ENCODE measurements around the gene CSPG5. TPM values are rescaled to one million over a fixed set of nuclear protein-coding genes. Genes with fewer than 3 reads are reported as not detected.

CSPG5 gene
- total RNA-seq, 4 donors from 2014 or later = 1.3 to 1.7 TPM; not detected in 2

DNA sequence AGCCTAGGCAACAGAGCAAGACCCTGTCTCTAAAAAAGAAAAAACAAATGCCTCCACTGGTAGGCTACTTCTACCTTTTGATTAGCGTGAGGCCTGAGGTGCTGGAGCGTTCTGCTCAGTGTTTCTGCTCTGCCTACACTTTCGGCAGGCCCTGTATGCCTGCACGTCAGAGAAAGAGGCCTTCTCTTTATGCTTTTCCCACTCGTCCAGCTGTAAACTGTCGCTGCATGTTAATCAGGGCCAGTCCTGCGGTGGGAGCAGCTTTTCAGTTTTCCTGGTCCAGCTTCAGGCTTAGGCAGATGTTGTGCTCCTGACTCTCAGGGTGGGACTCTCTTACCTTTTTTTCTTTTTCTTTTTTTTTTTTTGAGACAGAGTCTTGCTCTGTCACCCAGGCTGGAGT is 25.3 kb downstream of the CSPG5 start:
- no peak for DNase-seq
- TF ChIP-seq, protein P1, sequence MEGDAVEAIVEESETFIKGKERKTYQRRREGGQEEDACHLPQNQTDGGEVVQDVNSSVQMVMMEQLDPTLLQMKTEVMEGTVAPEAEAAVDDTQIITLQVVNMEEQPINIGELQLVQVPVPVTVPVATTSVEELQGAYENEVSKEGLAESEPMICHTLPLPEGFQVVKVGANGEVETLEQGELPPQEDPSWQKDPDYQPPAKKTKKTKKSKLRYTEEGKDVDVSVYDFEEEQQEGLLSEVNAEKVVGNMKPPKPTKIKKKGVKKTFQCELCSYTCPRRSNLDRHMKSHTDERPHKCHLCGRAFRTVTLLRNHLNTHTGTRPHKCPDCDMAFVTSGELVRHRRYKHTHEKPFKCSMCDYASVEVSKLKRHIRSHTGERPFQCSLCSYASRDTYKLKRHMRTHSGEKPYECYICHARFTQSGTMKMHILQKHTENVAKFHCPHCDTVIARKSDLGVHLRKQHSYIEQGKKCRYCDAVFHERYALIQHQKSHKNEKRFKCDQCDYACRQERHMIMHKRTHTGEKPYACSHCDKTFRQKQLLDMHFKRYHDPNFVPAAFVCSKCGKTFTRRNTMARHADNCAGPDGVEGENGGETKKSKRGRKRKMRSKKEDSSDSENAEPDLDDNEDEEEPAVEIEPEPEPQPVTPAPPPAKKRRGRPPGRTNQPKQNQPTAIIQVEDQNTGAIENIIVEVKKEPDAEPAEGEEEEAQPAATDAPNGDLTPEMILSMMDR (IDR thresholded peaks at IDR 0.05) = no peak
- TF ChIP-seq POLR2A (IDR thresholded peaks at IDR 0.05) = no peak
- H3K27ac ChIP-seq = no peak overlapping the region
- H3K27me3 ChIP-seq = no peaks in the 10 kb centered on the region
- no peaks in the 10 kb centered on the region for H3K4me1 ChIP-seq
- no peak overlapping the region for H3K4me3 ChIP-seq
- H3K9me3 ChIP-seq = no peaks in the 10 kb centered on the region
- H3K36me3 ChIP-seq = no peaks in the 10 kb centered on the region

DNA sequence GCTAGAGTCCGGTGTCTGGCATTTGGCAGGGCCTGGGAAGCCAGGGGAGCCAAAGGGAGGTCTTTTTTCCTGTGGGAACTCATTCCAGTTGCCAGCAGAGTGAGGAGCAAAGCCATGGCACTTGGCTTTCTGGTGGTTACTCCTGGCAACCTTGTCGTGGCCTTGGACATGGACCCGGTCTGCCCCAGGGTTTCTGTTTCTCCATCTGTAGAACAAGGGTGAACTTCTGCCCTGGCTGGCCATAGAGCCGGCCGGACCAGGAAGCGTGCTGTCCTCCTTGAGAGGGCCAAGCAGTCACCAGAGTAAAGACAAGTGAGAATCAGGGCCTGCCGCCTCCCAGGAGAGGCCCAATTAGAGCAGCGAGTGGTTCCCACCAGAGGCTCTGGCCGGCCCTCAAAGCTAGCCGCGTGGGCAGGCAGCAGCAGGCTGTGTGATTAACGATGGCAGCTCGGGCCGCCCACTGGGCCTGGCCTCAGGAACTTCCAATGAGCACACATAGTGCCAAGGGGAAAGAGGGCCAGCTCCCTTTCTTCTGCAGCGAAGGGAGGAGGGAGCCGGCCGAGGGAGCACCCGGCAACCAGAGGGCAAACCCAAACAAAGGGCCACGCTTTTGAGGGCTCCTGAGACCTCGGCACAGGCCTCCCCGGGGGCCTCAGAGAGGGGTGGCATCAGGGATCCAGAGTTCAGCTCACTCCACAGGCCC is 36.0 kb downstream of the CSPG5 start:
- no peaks in the 10 kb centered on the region for H3K27me3 ChIP-seq
- H3K36me3 ChIP-seq = no peaks in the 10 kb centered on the region
- H3K9me3 ChIP-seq = no peaks in the 10 kb centered on the region
- no peak for DNase-seq
- H3K4me1 ChIP-seq = no peaks in the 10 kb centered on the region
- H3K4me3 ChIP-seq = no peak overlapping the region
- TF ChIP-seq, protein P1 (IDR thresholded peaks at IDR 0.05) = no peak
- TF ChIP-seq POLR2A (IDR thresholded peaks at IDR 0.05) = no peak
- no peak overlapping the region for H3K27ac ChIP-seq

DNA sequence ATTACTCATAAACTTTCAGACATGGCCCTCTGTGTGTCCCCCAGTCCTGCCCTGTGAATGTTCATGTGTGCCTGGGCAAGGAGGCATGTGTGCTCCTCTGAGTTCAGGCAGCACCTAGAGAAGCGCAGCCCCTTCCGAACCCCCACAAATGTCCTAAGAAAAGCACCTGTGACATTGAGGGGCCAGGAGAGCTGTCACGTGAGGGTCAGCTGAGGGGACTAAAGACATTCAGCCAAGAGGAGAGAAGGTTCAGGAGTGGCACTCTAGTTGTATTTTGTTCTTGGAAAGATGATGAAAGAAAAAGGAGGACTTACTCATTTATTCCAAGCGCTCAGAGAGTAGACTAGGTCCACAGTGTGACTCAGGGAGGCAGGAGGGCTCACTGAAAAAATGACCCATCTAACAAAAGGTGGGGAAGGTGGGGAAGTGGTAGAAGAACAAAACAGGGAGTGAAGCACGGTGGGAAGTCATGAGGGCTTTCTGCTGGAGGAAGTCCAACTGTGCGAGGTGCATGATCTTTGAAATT is 37.0 kb downstream of the CSPG5 start:
- DNase-seq = no peak
- H3K27me3 ChIP-seq = no peaks in the 10 kb centered on the region
- H3K4me1 ChIP-seq = no peaks in the 10 kb centered on the region

DNA sequence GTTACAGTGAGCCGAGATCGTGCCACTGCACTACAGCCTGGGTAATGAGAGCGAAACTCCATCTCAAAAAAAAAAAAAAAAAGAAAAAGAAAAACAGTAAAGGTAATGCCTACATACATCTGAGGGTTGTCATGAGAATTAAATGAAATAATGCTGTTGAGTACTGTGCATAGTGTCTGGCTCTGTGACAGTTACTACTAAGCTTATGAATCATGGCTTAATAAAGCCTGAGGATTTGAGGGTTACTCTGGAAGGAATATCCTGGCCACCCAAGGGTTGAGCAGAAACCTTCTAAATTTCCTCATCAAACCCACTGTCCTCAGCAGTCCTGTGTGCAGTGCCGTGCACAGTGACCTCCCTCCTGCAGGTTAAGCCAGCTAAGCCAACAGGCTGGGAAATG is 38.4 kb downstream of the CSPG5 start:
- Histone ChIP-seq H3K36me3 (no peaks in the 10 kb centered on the region), H3K9me3 (no peaks in the 10 kb centered on the region), H3K27me3 (no peaks in the 10 kb centered on the region), H3K4me3 (no peak overlapping the region), H3K4me1 (no peaks in the 10 kb centered on the region), H3K27ac (no peak overlapping the region)
- no peak for DNase-seq
- TF ChIP-seq POLR2A (IDR thresholded peaks at IDR 0.05) = no peak
- TF ChIP-seq, protein P1 (IDR thresholded peaks at IDR 0.05) = no peak

More for the DNA sequence above, 37.0 kb downstream of the CSPG5 start:
- Histone ChIP-seq H3K4me3 (no peak overlapping the region), H3K9me3 (no peaks in the 10 kb centered on the region), H3K36me3 (no peaks in the 10 kb centered on the region), H3K27ac (no peak overlapping the region)
- no peak for TF ChIP-seq POLR2A (IDR thresholded peaks at IDR 0.05)
- TF ChIP-seq, protein P1 (IDR thresholded peaks at IDR 0.05) = no peak

DNA sequence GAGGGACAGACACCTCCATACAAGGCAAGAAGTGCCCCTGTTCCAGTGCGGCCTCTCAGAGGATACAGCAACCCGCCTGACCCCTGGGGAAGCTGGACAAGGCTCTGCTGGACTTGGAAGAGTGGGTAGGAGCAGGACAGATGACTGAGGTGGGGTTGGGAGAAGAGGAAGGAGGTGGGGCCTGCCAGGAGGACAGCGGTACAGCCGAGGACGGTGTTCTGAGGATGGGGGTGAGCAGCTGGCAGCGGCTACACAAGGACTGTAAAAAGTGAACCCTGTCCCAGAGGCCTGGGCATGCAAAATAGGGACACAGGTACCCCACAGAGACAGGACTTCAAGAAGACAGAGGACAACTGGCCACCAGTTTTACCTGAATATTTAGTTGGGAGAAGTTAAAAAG is 41.7 kb downstream of the CSPG5 start:
- Histone ChIP-seq H3K27me3 (no peaks in the 10 kb centered on the region), H3K36me3 (no peaks in the 10 kb centered on the region), H3K9me3 (no peaks in the 10 kb centered on the region), H3K27ac (no peak overlapping the region), H3K4me1 (no peaks in the 10 kb centered on the region), H3K4me3 (no peak overlapping the region)
- DNase-seq = no peak
- TF ChIP-seq, protein P1 (IDR thresholded peaks at IDR 0.05) = no peak
- TF ChIP-seq POLR2A (IDR thresholded peaks at IDR 0.05) = no peak
